ENCODE measurements around the gene MT1B.

The MT1B gene

DNA sequence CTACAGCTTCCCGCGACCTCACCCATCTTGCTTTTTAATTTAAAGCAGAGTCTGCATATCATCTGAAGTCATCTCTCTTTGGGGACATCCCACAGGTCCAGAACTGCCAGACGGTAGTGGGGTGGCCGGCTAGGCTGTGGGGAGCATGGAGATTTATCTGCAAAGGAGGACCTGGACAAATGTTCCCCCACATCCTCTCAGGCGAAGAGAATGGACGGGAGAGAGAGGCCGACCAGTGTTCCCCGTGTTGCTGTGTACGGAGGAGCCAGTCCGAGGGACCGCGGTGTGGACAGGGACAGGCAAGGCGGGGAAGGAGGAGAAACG, 19.9 kb upstream of the MT1B start:
- TF ChIP-seq, protein P1, sequence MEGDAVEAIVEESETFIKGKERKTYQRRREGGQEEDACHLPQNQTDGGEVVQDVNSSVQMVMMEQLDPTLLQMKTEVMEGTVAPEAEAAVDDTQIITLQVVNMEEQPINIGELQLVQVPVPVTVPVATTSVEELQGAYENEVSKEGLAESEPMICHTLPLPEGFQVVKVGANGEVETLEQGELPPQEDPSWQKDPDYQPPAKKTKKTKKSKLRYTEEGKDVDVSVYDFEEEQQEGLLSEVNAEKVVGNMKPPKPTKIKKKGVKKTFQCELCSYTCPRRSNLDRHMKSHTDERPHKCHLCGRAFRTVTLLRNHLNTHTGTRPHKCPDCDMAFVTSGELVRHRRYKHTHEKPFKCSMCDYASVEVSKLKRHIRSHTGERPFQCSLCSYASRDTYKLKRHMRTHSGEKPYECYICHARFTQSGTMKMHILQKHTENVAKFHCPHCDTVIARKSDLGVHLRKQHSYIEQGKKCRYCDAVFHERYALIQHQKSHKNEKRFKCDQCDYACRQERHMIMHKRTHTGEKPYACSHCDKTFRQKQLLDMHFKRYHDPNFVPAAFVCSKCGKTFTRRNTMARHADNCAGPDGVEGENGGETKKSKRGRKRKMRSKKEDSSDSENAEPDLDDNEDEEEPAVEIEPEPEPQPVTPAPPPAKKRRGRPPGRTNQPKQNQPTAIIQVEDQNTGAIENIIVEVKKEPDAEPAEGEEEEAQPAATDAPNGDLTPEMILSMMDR (IDR thresholded peaks at IDR 0.05; ENCODE audit: borderline replicate concordance, control extremely low read depth, extremely low read depth, insufficient read depth, missing control alignments): no peak
- no peak for DNase-seq (ENCODE audit: low spot score)
- in situ Hi-C loops (cut with MboI; ENCODE audit: low sequenced_read_pairs, unreplicated experiment): no loop called here

DNA sequence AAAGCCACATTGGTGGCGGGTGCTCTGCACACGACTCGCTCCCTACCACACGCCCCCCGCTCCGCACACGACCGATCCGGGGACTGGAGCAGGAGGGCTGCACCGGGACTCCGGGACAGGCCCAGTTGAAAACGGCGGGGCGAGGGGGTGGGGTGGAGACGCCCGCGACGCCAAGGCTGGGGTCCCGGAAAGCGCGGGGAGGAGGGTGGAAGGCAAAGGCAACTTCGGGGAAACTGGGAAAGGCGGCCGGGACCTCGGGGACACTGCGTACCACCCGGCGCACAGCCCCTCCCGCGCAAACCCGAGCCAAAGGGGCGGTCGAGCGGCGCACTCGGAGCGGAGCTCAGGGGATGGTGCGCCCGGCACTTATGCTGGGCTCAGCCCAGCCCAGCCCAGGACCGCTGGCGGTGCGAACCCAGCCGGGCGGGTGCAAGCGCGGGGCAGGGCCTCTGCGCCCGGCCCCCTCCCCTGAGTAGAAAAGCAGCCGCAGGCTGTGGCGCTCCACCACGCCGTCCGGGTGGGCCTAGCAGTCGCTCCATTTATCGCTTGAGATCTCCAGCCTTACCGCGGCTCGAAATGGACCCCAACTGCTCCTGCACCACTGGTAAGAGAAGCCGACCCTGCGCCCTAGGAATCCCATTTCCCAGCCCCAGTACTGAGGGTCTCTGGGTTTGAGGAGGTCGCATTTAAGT, 19.4 kb upstream of the MT1B start, which contains the start of gene MT1M:
MT1M (plus strand) TSS at position 504 of the 692 bp plus-strand sequence; CDS start at position 577, 73 bp downstream.
- in situ Hi-C loops (cut with MboI; ENCODE audit: low sequenced_read_pairs, unreplicated experiment): no loop called here
- TF ChIP-seq, protein P1 (IDR thresholded peaks at IDR 0.05; ENCODE audit: borderline replicate concordance, control extremely low read depth, extremely low read depth, insufficient read depth, missing control alignments): no peak
- no peak for DNase-seq (ENCODE audit: low spot score)

DNA sequence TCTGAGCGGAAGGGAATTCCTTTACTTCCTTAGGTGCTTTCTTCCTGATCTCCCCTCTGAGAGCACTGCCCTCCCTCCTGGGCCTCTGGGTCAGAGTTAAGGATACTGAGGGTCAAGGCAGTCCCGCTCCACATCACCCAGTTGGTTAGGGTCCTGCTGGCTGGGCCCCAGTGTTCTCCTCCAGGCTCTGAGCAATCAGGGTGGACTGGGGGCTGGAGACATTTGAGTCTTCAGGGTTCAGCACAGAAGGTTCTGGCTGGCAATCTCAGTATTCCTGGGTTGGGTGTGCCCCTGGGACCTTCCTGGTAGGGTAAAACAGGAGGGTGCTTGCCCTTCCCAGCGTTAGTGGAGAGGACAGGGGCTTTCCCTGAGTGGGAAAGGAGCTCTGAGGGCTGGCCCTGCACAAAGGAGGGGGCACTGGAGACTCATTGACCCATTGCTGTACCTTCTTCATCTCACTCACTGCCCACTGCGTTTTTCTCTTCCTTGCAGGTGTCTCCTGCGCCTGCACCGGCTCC, 18.8 kb upstream of the MT1B start:
- DNase-seq (ENCODE audit: low spot score): no peak
- TF ChIP-seq, protein P1 (IDR thresholded peaks at IDR 0.05; ENCODE audit: borderline replicate concordance, control extremely low read depth, extremely low read depth, insufficient read depth, missing control alignments): no peak
- in situ Hi-C loops (cut with MboI; ENCODE audit: low sequenced_read_pairs, unreplicated experiment): no loop called here

DNA sequence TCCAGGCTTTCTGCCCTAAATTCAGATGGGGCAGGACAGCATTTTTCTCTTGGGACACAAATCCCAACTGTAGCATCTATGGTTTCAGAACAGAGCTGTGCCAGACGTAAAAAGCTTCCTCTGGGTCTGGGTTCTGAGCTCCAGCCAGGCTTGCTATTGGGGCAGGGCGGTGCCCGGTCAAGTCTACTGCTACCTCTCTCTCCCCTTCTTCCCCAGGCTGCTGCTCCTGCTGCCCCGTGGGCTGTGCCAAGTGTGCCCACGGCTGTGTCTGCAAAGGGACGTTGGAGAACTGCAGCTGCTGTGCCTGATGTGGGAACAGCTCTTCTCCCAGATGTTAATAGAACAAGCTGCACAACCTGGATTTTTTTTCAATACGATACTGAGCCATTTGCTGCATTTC, 18.2 kb upstream of the MT1B start:
- in situ Hi-C loops (cut with MboI; ENCODE audit: low sequenced_read_pairs, unreplicated experiment): no loop called here
- TF ChIP-seq, protein P1 (IDR thresholded peaks at IDR 0.05; ENCODE audit: borderline replicate concordance, control extremely low read depth, extremely low read depth, insufficient read depth, missing control alignments): no peak
- DNase-seq (ENCODE audit: low spot score): no peak

DNA sequence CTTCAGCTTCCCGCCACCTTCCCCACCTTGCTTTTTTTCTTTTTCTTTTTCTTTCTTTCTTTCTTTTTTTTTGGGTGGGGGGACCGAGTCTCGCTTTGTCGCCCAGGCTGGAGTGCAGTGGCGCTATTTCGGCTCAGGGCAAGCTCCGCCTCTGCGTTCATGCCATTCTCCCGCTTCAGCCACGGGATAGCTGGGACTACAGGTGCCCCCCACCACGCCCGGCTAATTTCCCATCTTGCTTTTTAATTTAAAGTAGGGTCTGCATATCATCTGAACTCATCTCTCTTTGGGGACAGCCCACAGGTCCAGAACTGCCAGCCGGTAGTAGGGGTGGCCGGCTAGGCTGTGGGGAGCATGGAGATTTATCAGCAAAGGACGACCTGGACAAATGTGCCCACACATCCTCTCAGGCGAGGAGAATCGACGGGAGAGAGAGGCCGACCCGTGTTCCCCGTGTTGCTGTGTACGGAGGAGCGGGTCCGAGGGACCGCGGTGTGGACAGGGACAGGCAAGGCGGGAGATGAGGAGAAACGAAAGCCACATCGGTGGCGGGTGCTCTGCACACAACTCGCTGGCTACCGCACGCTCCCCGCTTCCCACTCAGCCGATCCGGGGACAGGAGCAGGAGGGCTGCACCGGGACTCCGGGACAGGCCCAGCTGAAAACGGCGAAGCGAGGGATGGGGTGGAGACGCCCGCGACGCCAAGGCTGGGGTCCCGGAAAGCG, 16.8 kb upstream of the MT1B start:
- TF ChIP-seq, protein P1 (IDR thresholded peaks at IDR 0.05; ENCODE audit: borderline replicate concordance, control extremely low read depth, extremely low read depth, insufficient read depth, missing control alignments): no peak
- in situ Hi-C loops (cut with MboI; ENCODE audit: low sequenced_read_pairs, unreplicated experiment): no loop called here
- DNase-seq (ENCODE audit: low spot score): no peak

DNA sequence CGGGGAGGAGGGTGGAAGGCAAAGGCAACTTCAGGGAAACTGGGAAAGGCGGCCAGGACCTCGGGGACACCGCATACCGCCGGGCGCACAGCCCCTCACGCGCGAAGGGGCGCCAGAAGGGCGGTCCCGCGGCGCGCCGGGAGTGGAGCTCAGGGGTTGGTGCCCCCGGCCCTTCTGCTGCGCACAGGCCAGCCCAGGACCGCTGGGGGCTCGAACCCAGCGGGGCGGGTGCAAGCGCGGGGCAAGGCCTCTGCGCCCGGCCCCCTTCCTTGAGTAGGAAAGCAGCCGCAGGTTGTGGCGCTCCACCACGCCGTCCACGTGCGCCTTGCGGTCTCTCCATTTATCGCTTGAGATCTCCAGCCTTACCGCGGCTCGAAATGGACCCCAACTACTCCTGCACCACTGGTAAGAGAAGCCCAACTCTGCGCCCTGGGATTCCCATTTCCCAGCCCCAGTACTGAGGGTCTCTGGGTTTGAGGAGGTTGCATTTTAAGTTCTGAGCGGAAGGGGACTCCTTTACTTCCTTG, 16.2 kb upstream of the MT1B start:
- no peak for DNase-seq (ENCODE audit: low spot score)
- TF ChIP-seq, protein P1 (IDR thresholded peaks at IDR 0.05; ENCODE audit: borderline replicate concordance, control extremely low read depth, extremely low read depth, insufficient read depth, missing control alignments): no peak
- in situ Hi-C loops (cut with MboI; ENCODE audit: low sequenced_read_pairs, unreplicated experiment): no loop called here
